ENCODE results near the gene TRIM59.

- TF ChIP-seq CTCF (IDR thresholded peaks at IDR 0.05) (no peak), POLR2A (IDR thresholded peaks at IDR 0.05) (no peak)
These were observed 5.4 kb upstream of the TRIM59 start for GRCh38 chr3:160454995-160455394.

All from lower leg skin (tissue), 3 donors.